ENCODE results near the gene SWT1.

The SWT1 gene

GRCh38 chr1:185300152-185300551 lies 143.2 kb downstream of the SWT1 start:
- no peak for DNase-seq (ENCODE audit: low read depth in 1 of 2, low spot score in 1 of 2)
- no peak overlapping the region for H3K27ac ChIP-seq (replicated peaks)
- H3K27me3 ChIP-seq (ENCODE audit: insufficient read depth, poor library complexity, severe bottlenecking), result no peaks in the 10 kb centered on the region

GRCh38 chr1:185305419-185305818 lies 148.5 kb downstream of the SWT1 start:
- TF ChIP-seq POLR2AphosphoS5 (IDR thresholded peaks at IDR 0.05; ENCODE audit: low read depth) (no peak), GABPA (IDR thresholded peaks at IDR 0.05; ENCODE audit: low read depth) (no peak), SPI1 (IDR thresholded peaks at IDR 0.05; ENCODE audit: borderline replicate concordance, low read depth) (no peak), REST (IDR thresholded peaks at IDR 0.05; ENCODE audit: insufficient replicate concordance, low read depth) (no peak), CTCF (IDR thresholded peaks at IDR 0.05; ENCODE audit: insufficient read depth, low read length) (no peak)
- H3K27ac ChIP-seq (replicated peaks), result no peak overlapping the region
- DNase-seq (ENCODE audit: low read depth in 1 of 2, low spot score in 1 of 2), result no peak
- H3K4me3 ChIP-seq (replicated peaks; ENCODE audit: insufficient read depth, low read length), result no peak overlapping the region
- no peaks in the 10 kb centered on the region for H3K27me3 ChIP-seq (ENCODE audit: insufficient read depth, poor library complexity, severe bottlenecking)

More at GRCh38 chr1:185300152-185300551, 143.2 kb downstream of the SWT1 start:
- TF ChIP-seq CTCF (IDR thresholded peaks at IDR 0.05; ENCODE audit: insufficient read depth, low read length), result no peak
- TF ChIP-seq SPI1 (IDR thresholded peaks at IDR 0.05; ENCODE audit: borderline replicate concordance, low read depth), result no peak
- TF ChIP-seq GABPA (IDR thresholded peaks at IDR 0.05; ENCODE audit: low read depth), result no peak
- TF ChIP-seq REST (IDR thresholded peaks at IDR 0.05; ENCODE audit: insufficient replicate concordance, low read depth), result no peak
- TF ChIP-seq POLR2AphosphoS5 (IDR thresholded peaks at IDR 0.05; ENCODE audit: low read depth), result no peak
- no peak overlapping the region for H3K4me3 ChIP-seq (replicated peaks; ENCODE audit: insufficient read depth, low read length)

GRCh38 chr1:185308126-185308525 lies 151.2 kb downstream of the SWT1 start:
- Histone ChIP-seq H3K27ac (replicated peaks) (no peak overlapping the region), H3K4me3 (replicated peaks; ENCODE audit: insufficient read depth, low read length) (no peak overlapping the region), H3K27me3 (ENCODE audit: insufficient read depth, poor library complexity, severe bottlenecking) (no peaks in the 10 kb centered on the region)
- TF ChIP-seq REST (IDR thresholded peaks at IDR 0.05; ENCODE audit: insufficient replicate concordance, low read depth), result no peak
- no peak for TF ChIP-seq CTCF (IDR thresholded peaks at IDR 0.05; ENCODE audit: insufficient read depth, low read length)
- TF ChIP-seq GABPA (IDR thresholded peaks at IDR 0.05; ENCODE audit: low read depth), result no peak
- no peak for TF ChIP-seq SPI1 (IDR thresholded peaks at IDR 0.05; ENCODE audit: borderline replicate concordance, low read depth)
- no peak for TF ChIP-seq POLR2AphosphoS5 (IDR thresholded peaks at IDR 0.05; ENCODE audit: low read depth)
- DNase-seq (ENCODE audit: low read depth in 1 of 2, low spot score in 1 of 2), result no peak
